Left ventricle myocardium inferior (tissue), 1 donor: Measurements from ENCODE around the gene PRSS22. TPM values are rescaled to one million over a fixed set of nuclear protein-coding genes. Genes with fewer than 3 reads are reported as not detected.

ENCODE experiments used
- DNase-seq: peaks from one replicate; pipeline ENCODE4 v3.0.0-alpha.2; 2020
- H3K27ac ChIP-seq: fragments of 200-600 bp; replicated peaks from 2 replicates; pipeline ENCODE4 v1.8.0; 2021
- H3K27me3 ChIP-seq: fragments of 200-600 bp; 2 replicates; pipeline ENCODE4 v1.8.0; 2021; ENCODE audit warnings: low read depth
- H3K36me3 ChIP-seq: fragments of 200-600 bp; 2 replicates; pipeline ENCODE4 v1.8.0; 2021
- H3K4me1 ChIP-seq: fragments of 200-600 bp; 2 replicates; pipeline ENCODE4 v1.8.0; 2021
- H3K4me3 ChIP-seq: fragments of 200-600 bp; 2 replicates; pipeline ENCODE4 v1.8.0; 2021; ENCODE audit warnings: mild to moderate bottlenecking, moderate library complexity
- H3K9me3 ChIP-seq: fragments of 200-600 bp; replicated peaks from 2 replicates; pipeline ENCODE4 v1.8.0; 2021
- CTCF ChIP-seq: fragments of 200-600 bp; IDR thresholded peaks from 2 replicates; pipeline ENCODE4 v1.8.0; 2021; ENCODE audit warnings: antibody characterized with exemption, mild to moderate bottlenecking, borderline replicate concordance
- intact Hi-C: fragments of 100-400 bp; cut with micrococcal nuclease; formaldehyde crosslinking; loops from one replicate; pipeline ENCODE4 v1.11.0; 2022
- total RNA-seq: library from RNA; stranded (reverse); fragmentation: NEBNext Ultra II Directional; extraction: Animal tissue kit (Norgen Biotek cat#: 25700); gene quantifications from one replicate; pipeline ENCODE4 v1.2.1, GENCODE V29; 2021
- donor health status: DM: no; HTN: yes; CAD: no; lungs with severe emphysema.

PRSS22 gene
- total RNA-seq, 1 donor from 2014 or later: not detected

DNA sequence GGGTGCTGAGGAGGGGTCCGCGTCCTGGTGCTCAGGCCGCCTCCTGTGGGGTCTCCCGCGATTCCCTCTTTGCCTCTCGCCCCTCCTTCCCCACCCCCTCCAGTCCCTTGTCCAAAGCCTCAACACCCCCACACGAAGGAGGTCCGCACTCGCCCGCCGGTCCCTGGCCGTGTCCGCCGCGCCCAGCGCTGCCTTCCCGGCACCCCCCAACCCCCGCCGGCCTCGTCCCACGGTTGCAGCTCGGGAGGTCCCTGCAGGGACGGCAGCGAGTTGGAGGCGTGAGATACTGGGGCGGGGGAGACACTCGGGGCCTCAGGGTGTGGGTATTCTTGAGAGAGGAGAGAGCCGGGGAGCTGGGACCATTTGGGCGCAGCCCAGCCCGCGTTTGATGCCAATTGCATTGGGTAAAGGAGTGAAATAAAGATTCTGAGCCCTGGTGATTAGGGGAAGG is 25.5 kb upstream of the PRSS22 start:
- TF ChIP-seq CTCF: no peak
- peaks cover 3% of the 10 kb centered on the region for H3K36me3 ChIP-seq
- no peaks in the 10 kb centered on the region for H3K27me3 ChIP-seq
- H3K27ac ChIP-seq: peak overlapping the region; percentile 97
- DNase-seq: no peak
- H3K4me3 ChIP-seq: peak overlapping the region; percentile 93
- peaks cover 8% of the 10 kb centered on the region for H3K9me3 ChIP-seq
- H3K4me1 ChIP-seq: peaks cover 17% of the 10 kb centered on the region
- intact Hi-C loops: no loop called here

DNA sequence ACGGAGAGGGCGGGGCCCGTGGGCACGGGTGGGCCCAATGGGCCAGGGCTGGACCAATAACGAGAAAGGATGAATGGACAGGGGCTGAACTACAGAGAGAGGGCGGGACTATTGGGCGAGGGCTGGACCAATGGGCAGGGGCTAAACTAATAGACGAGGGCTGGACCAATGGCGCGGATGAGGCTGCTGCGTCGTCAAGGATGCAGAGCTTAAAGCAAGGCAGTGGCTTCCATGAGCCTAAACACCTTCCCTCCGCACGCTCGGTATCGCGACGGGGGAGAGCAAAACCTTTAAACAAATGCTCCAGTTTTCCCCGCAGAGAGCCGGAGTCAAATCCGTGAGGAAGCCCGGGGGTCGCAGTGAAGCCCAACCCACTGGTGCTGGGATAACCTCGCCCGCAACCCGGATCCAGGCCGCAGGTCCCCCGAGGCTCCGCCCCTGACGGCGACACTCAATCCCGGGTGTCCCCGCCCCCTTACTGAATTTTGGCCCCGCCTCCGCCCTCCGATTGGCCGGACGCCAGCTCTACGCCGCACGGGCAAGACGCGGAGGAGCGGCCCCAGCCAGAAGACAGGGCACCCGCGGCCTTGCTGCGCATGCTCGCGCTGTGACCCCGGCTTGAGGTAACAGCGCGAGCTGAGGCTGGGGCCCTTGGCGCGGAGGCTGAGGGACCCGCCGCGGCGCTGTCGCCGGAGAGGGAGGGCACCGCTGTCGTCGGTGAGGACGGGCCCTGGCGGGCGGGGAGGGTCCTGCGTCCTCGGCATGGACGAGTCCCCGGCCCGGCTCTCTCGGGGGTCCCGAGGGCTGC is 24.9 kb upstream of the PRSS22 start, which contains the start of gene FLYWCH2:
FLYWCH2 (plus strand) TSS at position 566 of the 808 bp plus-strand sequence. CDS start 13,235 bp downstream, outside the sequence.
- peak; percentile 34 for TF ChIP-seq CTCF
- Histone ChIP-seq H3K36me3 (no peaks in the 10 kb centered on the region), H3K27me3 (no peaks in the 10 kb centered on the region), H3K27ac (peak within 1 kb of the TSS; percentile 97), H3K9me3 (peaks cover 5% of the 10 kb centered on the region), H3K4me3 (peak within 1 kb of the TSS; percentile 93), H3K4me1 (peaks cover 17% of the 10 kb centered on the region)
- peak; percentile 99 for DNase-seq
- intact Hi-C loops: no loop called here

DNA sequence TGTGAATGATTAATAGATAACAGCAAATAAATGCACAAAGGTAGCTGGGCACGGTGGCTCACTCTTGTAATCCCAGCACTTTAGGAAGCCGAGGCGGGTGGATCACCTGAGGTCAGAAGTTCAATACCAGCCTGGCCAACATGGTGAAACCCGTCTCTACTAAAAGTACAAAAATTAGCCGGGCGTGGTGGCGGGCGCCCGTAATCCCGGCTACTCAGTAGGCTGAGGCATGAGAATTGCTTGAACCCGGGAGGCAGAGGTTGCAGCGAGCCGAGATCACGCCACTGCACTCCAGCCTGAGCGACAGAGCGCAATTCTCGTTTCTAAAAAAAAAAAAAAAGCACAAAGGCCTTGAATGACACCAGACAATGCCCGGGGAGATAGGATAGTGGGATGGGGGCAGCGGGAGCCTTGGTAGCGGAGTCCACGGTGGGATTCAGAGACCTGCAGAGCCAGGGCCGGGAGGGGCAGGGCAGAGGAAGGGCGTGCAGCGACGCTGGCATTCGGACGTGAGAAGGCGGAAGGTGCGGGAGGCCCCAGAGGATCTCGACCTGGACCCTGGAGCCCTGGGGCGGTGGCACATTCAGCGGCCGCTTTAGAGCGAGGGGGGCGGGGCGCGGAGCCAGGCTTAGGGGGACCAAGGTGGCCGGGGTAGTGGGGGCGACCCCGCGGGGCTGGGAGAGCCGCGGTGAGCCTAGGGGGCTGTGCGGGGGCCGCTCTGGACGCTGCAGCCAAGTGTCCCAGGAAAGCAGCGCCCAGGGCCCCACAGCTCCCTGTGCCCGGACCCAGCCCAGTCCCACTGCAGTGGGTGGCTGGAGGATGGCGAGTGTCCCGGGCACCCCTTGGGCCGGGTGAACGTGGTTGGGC is 24.0 kb upstream of the PRSS22 start:
- intact Hi-C loops: no loop called here
- Histone ChIP-seq H3K27me3 (no peaks in the 10 kb centered on the region), H3K4me1 (peaks cover 17% of the 10 kb centered on the region), H3K4me3 (peak overlapping the region; percentile 93), H3K27ac (peak overlapping the region; percentile 97), H3K36me3 (no peaks in the 10 kb centered on the region), H3K9me3 (peaks cover 5% of the 10 kb centered on the region)
- no peak for TF ChIP-seq CTCF
- DNase-seq: peak; percentile 55

DNA sequence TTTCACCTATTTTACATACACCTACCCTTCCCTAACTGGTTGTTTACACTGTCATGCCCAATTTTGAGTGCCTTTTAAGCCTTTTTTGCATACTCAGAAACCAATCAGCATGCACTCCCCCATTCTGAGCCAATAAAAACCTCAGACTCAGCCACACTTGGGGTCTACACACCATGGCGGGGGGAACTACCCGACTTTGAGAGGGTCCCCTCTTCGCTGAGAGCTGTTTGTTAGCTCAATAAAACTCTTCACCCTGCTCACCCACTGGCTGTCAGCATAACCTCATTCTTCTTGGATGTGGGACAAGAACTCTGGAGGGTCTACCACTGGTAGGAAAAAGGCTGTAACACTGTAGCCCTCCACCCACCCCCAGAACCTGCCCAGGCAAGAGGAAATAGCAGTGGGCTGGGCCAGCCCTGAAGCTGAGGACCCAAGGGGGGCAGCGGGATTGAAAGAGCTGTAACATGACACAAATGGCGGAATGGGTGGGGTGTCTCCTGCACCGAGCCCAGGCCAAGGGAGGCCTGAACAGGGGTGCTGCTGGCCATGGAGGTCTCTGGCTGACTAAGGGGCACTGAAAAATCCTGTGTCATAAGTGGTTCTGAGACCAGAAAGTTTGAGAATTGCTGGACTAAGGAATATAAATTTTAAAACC is 22.0 kb upstream of the PRSS22 start:
- no peak for TF ChIP-seq CTCF
- Histone ChIP-seq H3K27me3 (no peaks in the 10 kb centered on the region), H3K4me1 (peaks cover 17% of the 10 kb centered on the region), H3K9me3 (peaks cover 5% of the 10 kb centered on the region), H3K4me3 (no peak overlapping the region), H3K36me3 (no peaks in the 10 kb centered on the region), H3K27ac (no peak overlapping the region)
- intact Hi-C loops: no loop called here
- no peak for DNase-seq

DNA sequence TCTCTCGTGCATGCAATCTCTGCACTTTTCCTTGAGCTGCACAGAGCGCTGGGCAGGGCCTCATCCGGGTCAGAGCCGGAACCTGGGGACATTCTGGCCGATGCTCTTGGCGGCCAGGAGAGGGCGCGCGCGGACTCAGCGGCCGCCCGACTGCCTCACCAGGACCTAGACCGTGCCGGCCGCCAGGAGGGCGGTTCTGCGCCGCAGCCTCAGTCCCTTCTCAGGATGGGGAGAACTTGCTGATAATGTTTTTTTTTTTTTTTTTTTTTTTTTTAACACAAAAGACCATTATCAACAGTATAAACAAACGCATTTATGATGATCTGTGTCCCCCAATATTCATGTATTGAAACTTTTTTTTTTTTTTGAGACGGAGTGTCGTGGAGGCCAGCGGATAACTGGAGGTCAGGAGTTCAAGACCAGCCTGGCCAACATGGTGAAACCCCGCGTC is 17.0 kb upstream of the PRSS22 start:
- intact Hi-C loops: no loop called here
- H3K4me1 ChIP-seq: peaks cover 7% of the 10 kb centered on the region

More for the DNA sequence above, 17.0 kb upstream of the PRSS22 start:
- Histone ChIP-seq H3K4me3 (no peak overlapping the region), H3K36me3 (no peaks in the 10 kb centered on the region), H3K27me3 (no peaks in the 10 kb centered on the region), H3K27ac (peak overlapping the region; percentile 56), H3K9me3 (peaks cover 3% of the 10 kb centered on the region)
- DNase-seq: peak; percentile 82
- peak; percentile 96 for TF ChIP-seq CTCF
